Astrocyte of the spinal cord (primary cell): ENCODE data around the gene PYDC2.

Experiments
- DNase-seq: peaks from one replicate; pipeline ENCODE4 v3.0.0; 2011; ENCODE audit warnings: low read depth, low spot score
- H3K4me3 ChIP-seq: 2 replicates; pipeline ENCODE4 v1.5.1; 2011; ENCODE audit warnings: low read depth, mild to moderate bottlenecking, low read length, moderate library complexity
- CTCF ChIP-seq: IDR thresholded peaks from 2 replicates; pipeline ENCODE4 v1.5.1; 2012; ENCODE audit warnings: low read depth, mild to moderate bottlenecking, low read length, inconsistent platforms
- in situ Hi-C: cut with HindIII; loops from 2 replicates; pipeline ENCODE4 v1.10.0; 2017; ENCODE audit warnings: low sequenced_read_pairs

The PYDC2 gene

GRCh38 chr3:191432162-191432561 is 28.8 kb upstream of the PYDC2 start:
- in situ Hi-C loops: no loop called here
- DNase-seq: no peak
- TF ChIP-seq CTCF: no peak
- no peak overlapping the region for H3K4me3 ChIP-seq

- TF ChIP-seq CTCF: no peak
- no peak overlapping the region for H3K4me3 ChIP-seq
- in situ Hi-C loops: no loop called here
- no peak for DNase-seq
Observed at GRCh38 chr3:191434024-191434423, 26.9 kb upstream of the PYDC2 start.

GRCh38 chr3:191435981-191436380 is 25.0 kb upstream of the PYDC2 start:
- no peak for TF ChIP-seq CTCF
- no peak for DNase-seq
- in situ Hi-C loops: no loop called here
- H3K4me3 ChIP-seq: no peak overlapping the region

GRCh38 chr3:191438150-191438814 is 22.7 kb upstream of the PYDC2 start:
- H3K4me3 ChIP-seq: no peak overlapping the region
- in situ Hi-C loops: no loop called here
- DNase-seq: no peak
- TF ChIP-seq CTCF: no peak

GRCh38 chr3:191440532-191440931 is 20.4 kb upstream of the PYDC2 start:
- in situ Hi-C loops: no loop called here
- H3K4me3 ChIP-seq: no peak overlapping the region
- no peak for DNase-seq
- TF ChIP-seq CTCF: no peak

- no peak for DNase-seq
- H3K4me3 ChIP-seq: no peak overlapping the region
- TF ChIP-seq CTCF: no peak
- in situ Hi-C loops: no loop called here
Observed at GRCh38 chr3:191441687-191442086, 19.3 kb upstream of the PYDC2 start.
